HG03045 (cell line): Measurements from ENCODE around the gene DENND6B.
"Not testable (repeated sequence)": the region's sequence is repeated elsewhere in the genome, so short reads cannot be mapped to it uniquely, and the experiment has no call there.

Source experiments
- ATAC-seq: cut with Tn5 transposase; IDR thresholded peaks from one replicate; pipeline ENCODE4 v1.9.1; 2021; ENCODE audit warnings: mild to moderate bottlenecking, moderate library complexity; ENCODE audit not compliant: unreplicated experiment

Gene DENND6B, protein sequence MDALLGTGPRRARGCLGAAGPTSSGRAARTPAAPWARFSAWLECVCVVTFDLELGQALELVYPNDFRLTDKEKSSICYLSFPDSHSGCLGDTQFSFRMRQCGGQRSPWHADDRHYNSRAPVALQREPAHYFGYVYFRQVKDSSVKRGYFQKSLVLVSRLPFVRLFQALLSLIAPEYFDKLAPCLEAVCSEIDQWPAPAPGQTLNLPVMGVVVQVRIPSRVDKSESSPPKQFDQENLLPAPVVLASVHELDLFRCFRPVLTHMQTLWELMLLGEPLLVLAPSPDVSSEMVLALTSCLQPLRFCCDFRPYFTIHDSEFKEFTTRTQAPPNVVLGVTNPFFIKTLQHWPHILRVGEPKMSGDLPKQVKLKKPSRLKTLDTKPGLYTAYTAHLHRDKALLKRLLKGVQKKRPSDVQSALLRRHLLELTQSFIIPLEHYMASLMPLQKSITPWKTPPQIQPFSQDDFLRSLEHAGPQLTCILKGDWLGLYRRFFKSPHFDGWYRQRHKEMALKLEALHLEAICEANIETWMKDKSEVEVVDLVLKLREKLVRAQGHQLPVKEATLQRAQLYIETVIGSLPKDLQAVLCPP

DNA sequence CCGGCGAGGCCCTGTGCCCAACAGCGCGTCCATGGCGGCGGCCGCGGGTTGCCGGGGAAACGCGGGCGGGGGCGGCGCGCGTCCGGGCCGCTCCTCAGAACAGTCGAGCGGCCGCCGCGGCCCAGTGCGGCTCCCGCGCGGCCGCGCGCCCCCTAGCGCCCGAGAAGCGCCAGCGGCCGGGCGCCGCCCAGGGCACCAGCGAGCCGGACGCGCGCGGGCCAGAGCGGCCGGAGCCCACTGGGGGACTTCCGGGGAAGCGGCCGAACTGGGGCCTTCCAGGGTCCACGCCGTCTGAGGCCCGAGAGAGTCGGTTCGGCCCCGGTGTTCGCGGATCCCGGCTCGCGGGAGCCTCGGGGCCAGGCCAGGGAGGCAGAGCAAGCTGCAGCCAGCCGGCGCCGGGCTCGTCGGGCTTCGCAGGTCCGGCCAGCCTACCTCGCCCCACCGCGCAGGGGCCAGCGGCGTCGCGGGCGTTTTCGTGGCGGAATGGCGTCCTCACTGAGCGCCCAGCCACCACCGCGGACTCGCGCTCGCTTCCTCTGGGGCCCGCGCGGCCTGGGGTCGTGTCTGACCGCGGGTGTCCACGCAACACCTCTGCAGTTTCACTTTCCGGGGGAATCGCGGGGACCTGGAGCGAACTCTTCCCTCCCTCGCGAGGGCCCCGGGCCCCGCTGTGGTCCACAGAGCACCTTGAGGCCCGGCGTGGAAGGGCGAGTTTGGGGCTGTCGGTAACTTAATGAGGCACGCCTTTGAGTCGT is at the start of gene DENND6B:
Gene DENND6B (minus strand): TSS at position 57 of the 755 bp plus-strand sequence. CDS start 24 bp downstream, at position 33.
- ATAC-seq, result peak; percentile 74

DNA sequence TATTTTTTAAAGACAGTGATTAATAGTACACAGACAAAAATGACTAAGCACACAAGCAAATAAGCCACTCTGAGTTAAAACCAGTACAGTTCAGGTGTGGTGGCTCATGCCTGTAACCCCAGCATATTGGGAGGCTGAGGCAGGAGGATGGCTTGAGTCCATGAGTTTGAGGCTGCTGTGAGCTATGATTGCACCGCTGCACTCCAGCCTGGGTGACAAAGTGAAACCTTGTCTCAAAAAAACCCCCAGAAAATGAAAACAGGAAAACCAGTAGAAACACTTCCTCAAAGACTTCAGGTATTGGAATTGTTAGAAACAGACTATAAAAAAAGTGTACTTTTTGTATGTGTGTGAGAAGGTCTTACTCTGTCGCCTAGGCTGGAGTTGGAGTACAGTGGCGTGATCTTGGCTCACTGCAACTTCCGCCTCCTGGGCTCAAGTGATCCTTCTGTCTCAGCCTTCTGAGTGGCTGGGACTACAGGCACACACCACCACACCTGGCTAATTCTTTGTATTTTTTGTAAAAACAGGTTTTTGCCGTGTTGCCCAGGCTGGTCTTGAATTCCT is 49.4 kb upstream of the DENND6B start:
- no peak for ATAC-seq

DNA sequence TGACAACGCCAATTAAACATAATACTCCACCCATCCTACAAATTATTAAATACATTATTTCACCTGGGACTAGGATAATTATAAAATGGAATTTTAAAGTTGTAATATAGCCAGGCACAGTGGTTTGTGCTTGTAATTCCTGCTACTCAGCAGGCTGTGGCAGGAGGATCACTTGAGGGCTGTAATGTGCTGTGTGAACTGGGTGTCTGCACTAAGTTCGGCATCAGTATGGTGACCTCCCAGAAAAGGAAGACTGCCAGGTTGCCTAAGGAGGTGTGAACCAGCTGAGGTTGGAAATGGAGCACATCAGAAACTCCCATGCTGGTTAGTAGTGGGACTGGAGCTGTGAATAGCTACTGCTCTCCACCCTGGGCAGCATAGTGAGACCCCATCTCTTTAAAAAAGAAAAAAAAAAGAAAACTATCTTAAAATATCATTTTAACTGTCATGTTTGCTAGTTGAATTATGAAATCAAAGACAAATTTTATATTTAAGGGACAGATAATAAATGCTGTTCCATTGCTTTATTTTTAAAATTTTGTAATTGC is 44.4 kb upstream of the DENND6B start:
- ATAC-seq, result no peak

DNA sequence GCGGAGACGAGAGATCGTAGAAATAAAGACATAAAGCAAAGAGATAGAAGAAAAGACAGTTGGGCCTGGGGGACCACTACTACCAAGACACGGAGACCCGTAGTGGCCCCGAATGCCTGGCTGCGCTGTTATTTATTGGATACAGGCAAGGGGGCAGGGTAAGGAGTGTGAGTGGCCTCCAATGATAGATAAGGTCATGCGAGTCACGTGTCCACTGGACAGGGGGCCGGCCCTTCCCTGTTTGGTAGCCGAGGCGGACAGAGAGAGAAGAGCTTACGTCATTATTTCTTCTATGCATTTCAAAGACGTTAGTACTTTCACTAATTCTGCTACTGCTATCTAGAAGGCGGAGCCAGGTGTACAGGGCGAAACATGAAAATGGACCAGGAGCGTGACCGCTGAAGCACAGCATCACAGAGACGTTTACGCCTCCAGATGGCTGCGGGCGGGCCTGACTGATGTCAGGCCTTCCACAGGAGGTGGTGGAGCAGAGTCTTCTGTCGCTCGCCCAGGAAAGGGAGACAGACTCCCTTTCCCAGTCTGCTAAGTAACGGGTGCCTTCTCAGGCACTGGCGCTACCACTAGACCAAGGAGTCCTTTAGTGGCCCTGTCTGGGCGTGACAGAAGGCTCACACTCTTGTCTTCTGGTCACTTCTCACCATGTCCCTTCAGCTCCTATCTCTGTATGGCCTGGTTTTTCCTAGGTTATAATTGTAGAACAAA is 41.1 kb upstream of the DENND6B start:
- ATAC-seq, result no peak

DNA sequence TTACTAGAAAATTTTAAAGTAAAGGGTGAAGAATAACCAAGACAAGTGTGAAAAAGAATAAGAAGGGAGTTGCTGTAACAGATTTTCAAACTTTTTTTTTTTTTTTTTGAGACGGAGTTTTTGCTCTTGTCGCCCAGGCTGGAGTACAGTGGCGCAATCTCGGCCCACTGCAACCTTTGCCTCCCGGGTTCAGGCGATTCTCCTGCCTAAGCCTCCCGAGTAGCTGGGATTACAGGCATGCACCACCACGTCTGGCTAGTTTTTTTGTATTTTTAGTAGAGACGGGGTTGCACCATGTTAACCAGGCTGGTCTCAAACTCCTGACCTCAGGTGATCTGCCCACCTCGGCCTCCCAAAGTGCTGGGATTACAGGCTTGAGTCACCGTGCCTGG is 37.0 kb upstream of the DENND6B start:
- not testable (repeated sequence) for ATAC-seq

DNA sequence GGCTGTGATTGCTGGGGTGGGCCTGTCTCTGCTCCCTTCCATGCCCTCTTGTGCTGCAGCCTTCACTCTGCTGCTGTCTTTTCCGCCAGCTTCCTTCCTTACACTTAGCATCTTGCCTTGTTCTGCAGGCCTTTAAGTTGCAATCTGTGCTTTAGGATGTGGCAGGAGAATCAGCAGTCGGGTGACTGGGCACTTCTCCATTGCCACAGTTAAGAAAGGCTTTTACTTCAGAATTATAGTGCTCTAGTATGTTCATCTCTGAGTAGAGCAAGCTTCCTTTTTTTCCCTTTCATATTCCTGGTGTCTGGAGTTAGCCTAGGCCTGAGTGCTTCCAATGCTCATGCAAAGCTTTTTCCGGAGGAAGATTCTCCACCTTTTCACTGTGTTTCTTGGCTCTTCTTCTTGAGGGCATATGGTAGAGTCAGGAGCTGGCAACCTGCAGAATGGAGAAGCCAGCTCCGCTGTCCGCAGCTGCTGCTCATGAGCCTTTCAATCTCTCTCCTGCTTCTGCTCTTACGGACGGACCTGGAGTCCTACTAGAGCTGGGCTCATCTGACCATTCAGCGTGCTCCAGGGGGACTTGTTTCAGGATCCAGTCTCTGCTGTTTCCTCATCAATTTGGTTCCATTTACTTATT is 36.5 kb upstream of the DENND6B start:
- ATAC-seq, result no peak

DNA sequence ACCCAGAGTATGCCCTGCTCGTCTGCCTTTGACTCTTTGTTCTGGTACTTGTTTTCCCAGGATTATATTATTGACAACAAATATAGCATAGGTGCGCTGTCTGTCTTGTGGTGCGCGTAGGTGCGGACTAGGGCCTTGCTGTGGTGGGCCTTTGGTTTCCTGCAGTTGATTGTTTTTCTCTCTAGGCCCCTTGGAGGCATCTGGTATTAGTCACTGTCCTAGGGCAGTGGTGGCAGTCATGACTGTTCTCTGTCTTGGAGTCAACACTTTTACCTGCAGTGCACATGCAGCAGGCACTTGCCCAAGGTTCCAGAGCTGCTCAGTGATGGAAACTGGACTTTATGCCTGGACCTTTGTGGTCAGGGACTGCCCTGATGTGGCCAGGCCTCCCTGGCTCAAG is 34.9 kb upstream of the DENND6B start:
- ATAC-seq, result no peak

DNA sequence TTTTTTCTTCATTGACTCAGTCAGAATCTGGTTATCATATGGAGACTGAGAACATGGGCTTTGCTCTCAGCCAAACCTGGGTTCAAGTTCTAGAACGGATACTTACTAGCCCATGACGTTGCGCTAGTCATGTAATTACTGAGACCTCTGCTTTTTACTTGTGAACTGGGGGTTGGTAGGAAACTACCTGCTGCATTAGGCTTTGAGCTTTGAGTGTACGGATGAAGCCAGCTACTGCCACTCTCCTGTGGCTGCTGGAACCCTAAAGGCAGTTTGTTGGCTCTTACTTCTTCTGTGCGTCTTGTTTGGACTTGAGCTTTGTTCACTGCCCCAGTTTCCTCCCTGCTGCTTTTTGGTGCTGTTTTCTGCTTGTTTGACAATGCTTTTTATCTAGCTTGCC is 34.4 kb upstream of the DENND6B start:
- no peak for ATAC-seq

DNA sequence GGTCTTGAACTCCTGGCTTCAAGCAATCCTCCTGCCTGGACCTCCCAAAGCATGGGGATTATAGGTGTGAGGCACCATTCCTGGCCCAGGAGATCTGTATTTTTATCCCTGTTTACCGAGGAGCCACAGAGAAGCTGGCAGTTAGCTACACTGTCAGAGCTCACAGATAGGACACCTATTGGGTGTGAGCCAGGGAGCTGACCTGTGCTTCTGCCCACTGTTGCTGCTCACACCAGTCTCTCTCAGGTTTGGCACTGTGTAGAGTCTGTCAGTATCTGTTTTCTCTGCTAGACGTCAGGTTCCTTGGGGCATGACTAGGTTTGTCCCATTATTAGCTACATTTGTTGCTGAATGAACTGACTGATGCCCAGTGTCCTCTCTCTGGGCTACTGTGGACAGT is 33.8 kb upstream of the DENND6B start:
- ATAC-seq, result no peak

DNA sequence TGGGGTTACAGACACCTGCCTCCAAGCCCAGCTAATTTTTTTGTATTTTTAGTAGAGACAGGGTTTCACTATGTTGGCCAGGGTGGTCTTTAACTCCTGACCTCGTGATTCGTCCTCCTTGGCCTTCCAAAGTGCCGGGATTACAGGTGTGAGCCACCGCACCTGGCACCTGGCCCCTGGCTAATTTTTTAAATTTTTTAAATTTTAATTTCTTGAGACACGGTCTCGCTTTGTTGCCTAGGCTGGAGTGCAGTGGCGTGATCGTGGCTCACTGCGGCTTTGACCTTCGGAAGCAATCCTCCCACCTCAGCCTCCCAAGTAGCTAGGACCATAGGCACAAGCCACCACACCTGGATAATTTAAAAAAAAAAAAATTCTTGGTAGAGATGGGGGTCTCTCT is 30.9 kb upstream of the DENND6B start:
- no peak for ATAC-seq

DNA sequence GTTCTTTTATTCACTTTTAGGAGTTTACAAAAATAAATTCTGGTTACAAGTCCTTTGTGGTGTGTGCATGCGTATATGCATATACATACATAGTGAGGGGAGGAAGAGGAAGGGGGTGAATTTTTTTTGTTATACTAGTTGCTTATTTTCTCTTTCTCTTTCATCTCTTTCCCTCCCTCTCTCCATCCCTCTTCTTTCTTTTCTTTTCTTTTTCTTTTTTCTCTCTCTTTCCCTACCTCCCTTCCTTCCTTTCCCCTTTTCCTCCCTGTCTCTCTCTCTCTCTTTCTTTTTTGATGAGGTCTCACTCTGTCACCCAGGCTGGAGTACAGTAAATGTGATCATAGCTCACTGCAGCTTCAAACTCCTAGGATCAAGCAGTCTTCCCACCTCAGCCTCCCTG is 30.4 kb upstream of the DENND6B start:
- ATAC-seq, result no peak

DNA sequence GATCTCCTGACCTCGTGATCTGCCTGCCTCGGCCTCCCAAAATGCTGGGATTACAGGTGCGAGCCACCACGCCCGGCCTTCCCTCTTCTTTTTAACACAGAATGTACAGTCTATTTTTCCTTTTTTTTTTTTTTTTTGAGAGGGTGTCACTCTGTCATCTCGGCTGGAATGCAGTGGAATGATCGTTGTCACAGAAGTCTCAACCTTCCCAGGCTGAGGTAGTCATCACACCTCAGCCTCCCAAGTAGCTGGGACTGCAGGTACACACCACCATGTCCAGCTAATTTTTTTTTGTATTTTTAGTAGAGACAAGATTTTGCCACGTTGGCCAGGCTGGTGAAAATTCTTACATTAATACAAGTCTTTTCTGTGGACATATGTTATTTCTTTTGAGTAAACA is 29.4 kb upstream of the DENND6B start:
- ATAC-seq, result no peak

DNA sequence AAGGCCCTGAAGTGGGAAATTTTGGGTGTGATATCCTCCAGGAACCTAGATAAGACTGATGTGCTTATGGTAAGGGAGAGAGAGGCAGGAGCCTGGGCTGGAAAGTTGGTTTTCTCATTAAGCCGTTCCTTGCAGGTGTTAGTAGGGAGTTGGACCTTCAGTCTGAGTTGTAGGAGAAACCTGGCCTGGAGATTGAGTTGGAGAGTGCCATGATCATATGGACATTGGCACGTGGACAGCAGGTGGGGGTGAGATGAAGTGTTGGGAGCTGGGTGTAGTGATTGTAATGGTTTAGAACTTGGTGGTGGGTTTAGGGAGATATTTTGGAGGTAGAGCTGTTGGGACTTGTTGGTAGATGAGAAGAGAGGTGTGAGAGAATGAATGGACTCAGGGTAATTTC is 21.2 kb upstream of the DENND6B start:
- ATAC-seq, result no peak

DNA sequence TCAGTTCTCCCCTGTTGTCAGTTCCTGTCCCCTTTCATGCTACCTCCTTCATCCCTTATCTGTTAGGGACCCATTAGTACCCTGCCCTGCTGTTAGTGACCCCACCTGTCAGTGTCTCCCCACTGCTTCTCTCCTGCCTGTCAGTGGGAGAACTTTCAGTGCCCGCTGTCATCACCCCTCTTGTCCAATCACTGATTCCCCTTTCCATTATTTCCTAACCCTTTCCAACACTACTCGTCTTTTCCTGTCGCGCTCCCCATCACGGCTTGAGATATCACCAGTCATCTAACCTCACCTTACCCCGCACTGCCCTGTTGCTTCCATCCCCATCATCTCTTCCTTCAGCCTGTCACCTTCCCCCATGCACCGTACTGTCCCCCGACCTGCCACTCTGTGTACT is 20.3 kb upstream of the DENND6B start:
- ATAC-seq, result no peak

DNA sequence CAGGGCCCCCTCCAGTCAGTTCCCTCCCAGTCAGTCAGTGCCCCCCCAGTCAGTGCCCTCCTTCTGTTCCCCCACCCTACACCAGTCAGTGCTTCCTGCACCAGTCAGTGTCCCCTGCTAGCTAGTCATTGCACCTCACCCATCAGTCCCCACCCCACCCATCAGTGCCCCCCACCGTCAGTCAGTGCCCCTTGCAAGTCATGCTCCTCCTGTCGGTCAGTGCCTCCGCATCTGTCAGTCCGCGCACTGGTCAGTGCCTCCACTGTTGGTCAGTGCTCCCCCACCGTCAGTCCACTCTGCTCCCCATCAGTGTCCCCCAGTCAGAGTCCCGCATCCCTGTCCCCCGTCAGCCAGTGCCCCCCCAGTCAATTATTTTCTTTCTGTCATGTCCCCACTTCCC is 19.7 kb upstream of the DENND6B start:
- no peak for ATAC-seq

DNA sequence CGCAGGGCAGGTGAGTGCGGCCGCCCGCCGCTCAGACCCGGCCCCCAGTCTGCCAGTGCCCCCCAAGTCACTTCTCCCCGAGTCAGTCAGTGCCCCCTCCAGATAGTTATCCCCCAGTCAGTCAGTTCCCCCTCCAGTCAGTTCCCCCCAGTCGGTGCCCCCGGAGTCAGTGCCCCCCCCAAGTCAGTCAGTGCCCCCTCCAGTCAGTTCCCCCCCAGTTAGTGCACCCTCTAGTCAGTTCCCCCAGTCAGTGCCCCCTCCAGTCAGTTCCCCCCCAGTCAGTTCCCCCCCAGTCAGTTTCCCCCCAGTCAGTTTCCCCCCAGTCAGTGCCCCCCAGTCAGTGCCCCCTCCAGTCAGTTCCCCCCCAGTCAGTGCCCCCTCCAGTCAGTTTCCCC is 16.7 kb upstream of the DENND6B start:
- no peak for ATAC-seq

DNA sequence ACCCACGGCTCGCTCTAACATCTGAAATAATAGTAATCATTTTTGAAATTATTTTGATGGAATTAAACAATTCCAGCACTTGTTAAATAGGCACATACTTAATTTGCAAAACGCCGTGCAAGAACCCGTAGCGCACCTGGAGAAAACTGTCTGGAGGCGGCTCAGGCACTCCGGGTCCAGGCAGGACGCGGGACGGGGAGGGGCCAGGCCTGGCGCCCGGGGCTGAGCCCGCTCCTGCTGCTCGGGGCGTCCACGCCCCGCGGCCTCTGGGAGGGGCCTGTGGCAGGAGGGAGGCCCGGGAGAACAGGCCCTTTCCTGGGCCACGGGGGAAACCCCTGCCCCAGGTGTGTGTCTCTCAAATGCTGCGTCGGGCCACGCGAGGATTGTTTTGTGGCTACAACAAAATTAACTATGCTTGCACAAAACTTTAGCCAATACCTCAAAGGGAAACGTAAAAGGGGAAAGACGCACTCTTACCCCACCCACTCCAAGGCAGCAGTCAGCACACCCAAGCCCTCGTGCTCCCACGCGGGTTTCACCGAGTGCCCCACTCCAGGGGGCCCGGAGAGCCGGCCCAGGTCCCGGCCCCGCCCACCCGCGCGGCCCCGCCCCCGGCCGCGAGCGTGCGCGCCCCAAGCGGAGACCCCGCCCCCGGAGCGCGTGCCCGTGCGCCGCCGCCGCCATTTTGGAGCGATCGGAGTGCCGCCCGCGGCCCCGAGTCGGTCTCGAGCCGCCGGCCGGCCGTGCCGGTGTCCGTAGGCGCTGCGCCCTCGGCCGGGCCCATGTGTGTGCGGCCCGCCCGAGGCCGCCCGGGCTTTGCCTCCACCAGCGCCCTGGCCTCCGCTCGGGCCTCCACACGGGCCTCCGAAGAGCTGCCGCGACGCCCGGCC is 16.1 kb upstream of the DENND6B start, which contains the start of gene PPP6R2:
Gene PPP6R2 (plus strand): TSS at position 677 of the 890 bp plus-strand sequence. CDS start 50,582 bp downstream, outside the sequence.
- ATAC-seq, result peak; percentile 79

DNA sequence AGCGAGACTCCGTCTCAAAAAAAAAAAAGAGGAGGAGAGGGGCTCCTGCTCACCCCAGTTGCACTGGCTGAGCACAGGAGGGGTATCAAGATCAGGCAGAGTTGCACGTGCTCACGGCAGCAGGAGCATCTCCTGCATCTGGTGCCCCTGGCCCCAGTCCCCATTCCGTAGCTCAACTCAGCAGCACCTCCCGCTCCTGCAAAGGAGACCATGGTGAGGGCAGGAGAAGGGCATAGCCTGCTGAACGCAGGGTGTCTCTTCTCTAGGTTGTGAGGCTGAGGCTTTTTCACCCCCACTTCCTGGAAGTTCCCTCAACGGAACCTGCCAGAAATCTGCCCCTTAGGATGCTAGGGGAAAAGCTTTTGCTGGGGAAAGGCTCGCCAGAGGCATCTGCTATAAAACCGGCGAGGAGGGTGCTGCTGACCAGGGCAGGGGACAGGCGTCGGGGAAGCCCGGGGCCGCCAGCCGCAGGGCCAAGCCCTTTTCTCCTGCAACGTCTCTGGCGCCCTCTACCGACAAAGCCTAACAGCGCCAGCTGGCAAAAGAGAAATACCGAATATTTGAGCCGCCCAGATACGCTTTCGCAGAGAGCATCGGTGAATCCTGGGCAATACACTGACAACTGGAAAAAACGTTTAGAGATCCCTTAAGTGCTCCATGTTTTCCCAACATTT is 15.3 kb upstream of the DENND6B start:
- peak; percentile 49 for ATAC-seq
